GM11168 (cell line): ENCODE measurements around the gene TP53.
"Not testable (repeated sequence)": the region's sequence is repeated elsewhere in the genome, so short reads cannot be mapped to it uniquely, and the experiment has no call there.

Source experiments
- in situ Hi-C: fragments of 300-500 bp; cut with MboI; formaldehyde crosslinking; loops from one replicate; pipeline ENCODE4 v1.12.0; 2022; ENCODE audit warnings: low sequenced_read_pairs; ENCODE audit not compliant: unreplicated experiment

TP53 gene

DNA sequence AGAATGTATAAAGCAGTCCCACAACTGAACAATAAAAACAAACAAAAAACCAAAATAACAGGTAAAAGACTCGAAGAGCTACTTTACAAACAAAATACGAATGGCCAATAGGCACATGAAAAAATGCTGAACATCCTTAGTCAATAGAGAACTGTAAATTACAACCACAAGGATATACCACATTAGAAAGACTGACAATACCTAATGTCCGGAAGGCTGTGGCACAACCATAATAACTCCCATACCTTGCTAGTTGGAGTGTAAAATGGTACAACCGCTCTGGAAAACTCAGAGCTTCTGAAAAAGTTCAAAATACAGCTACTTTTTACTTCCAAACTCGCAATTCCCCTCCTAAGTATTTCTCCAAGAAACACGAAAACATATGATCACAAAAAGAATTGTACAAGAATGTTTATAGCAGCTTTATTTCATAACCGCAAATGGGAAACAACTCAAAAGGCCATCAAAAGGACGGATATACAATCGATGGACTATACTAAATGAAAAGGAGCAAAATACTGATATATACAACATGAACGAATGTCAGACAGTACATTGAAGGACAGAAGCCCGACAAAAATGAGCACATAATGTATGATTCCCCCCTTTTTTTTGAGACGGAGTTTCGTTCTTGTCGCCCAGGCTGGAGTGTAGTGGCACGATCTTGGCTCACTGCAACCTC, 2.3 kb downstream of the TP53 start:
- in situ Hi-C loops: no loop called here

- in situ Hi-C loops: no loop called here
Measured at GRCh38 chr17:7677388-7678067, 9.8 kb downstream of the TP53 start.

- in situ Hi-C loops: no loop called here
Measured at GRCh38 chr17:7676533-7676932, 10.8 kb downstream of the TP53 start.

- in situ Hi-C loops: no loop called here
Measured at GRCh38 chr17:7674934-7675333, 12.4 kb downstream of the TP53 start.

- in situ Hi-C loops: no loop called here
Measured at GRCh38 chr17:7673239-7673638, 14.1 kb downstream of the TP53 start.

DNA sequence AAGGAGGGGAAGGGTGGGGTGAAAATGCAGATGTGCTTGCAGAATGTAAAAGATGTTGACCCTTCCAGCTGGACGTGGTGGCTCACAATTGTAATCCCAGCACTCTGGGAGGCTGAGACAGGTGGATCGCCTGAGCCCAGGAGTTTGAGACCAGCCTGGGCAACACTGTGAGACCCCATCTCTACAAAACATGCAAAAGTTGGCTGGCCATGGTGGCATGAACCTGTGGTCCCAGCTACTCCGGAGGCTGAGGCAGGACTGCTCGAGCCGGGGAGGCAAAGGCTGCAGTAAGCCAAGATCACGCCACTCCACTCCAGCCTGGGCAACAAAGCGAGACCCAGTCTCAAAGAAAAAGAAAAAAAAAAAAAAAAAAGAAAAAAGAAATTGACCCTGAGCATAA, 18.8 kb downstream of the TP53 start:
- in situ Hi-C loops: no loop called here

GRCh38 chr17:7667656-7668406, 19.5 kb downstream of the TP53 start:
- in situ Hi-C loops: no loop called here

DNA sequence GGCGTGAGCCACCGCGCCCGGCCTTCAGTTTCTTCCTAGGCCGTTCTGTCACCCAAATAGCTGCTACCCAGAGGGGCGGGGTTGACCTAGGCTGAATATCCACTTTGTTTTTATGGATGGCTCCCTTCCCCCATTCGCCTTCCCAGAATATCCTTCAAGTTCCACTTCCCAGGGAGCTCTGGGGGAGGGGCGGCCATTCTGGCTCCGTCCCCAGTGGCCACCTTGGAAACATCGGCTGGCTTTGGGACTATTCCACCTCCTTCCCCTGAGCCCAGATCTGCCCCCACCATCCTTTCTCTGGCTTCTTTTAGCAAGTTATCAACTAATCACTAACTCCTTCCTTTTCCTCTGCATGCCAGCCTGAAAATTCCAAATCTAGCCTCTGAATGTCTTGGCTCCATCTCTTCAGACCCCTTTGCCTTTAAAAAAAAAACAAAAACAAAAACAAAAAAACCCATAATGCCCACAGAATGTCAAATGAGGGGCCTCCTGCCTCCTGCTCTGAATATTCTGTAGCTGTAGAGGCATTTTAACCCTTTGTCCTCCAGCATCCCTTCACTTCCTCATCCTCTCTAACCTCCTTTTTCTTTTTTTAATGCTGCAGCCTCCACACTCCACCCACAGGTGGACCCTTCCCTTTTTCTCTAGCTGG, 30.2 kb downstream of the TP53 start:
- in situ Hi-C loops: no loop called here

DNA sequence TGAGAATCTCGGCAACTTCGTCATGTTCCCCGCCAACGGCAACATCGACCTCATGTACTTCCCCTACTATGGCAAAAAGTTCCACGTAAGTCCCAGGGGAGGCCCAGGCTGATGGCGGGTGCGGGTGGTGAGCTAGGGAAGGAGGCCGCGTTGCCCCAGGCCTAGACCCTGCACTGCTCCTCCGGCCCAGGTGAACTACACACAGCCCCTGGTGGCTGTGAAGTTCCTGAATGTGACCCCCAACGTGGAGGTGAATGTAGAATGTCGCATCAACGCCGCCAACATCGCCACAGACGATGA, 31.8 kb downstream of the TP53 start:
- in situ Hi-C loops: no loop called here

DNA sequence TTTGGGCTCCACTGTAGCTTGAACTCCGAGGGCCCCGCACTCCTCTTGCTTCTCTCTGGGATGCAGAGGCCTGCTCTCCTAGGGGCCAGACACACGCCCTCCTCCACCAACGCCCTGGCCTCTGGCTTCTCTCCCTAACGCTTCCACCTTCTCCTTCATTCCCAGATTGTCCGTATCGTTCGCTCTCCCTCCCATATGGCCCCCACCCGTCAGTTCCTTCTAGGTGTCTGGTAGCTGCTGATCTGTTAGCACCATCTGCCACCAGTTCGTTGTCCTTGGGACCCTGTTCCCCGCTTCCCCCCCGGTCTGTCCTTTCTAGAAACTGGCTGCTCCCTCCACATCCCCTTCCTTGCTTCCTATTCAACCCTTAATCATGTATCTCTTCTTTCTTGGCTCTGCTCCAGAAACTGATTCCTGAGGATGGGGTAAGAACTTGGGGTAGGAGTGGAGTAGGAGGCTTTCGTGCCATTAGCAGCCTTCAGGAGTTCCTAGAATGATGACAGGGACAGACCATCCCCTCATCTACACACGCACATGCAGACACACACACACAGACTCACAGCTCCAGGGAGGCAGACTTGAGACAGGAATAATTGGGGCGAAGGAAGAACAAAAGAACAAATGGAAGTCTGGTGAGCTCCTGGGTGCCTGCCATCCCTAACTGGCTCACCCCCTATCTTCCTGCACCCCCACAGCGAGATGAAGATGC, 32.3 kb downstream of the TP53 start:
- in situ Hi-C loops: no loop called here

DNA sequence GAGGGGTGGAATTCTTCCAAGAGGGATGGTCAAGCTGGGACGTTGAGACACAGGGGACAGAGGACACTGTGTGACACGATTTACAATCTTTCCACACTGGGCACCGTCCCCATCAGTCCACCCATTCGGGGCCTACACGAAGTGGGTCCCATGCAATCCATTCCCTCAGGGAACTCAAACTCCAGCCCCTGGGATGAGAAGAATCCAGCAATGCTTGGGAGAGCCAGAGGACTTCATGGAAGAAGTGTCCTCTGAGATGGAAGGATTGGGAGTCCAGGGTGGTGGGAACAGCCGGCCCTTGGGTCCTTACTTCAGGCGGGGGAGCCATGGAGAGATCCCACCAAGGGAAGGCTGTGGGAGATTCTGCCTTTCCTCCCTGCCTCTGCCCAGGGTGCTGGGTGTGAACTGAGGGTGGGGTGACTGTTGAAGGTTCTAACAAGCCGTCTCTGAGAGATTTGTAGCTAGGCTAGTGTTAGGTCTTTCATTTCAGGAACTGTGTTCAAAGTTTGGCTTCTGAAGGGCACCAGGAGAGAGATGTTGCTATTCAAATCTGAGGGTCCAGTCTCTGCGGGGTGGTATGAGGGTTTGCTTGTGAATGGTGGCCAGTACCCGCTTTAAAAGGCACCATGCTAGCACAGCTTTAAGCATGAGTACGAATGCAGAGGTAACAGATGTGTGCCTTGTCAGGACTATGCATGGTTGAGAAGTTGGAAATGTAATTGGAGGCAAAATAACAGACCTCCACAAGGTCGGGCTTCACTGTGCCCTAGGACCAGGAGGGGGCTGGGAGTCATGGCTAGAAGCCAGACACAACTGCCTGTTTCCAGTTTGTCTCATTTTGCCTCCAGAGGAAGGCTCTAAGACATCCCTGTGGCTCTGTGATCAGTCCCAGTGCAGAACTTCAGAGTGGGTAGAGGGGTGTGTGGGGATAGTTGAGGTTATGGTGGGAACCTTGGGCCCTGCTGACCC, 34.6 kb downstream of the TP53 start:
- in situ Hi-C loops: no loop called here

DNA sequence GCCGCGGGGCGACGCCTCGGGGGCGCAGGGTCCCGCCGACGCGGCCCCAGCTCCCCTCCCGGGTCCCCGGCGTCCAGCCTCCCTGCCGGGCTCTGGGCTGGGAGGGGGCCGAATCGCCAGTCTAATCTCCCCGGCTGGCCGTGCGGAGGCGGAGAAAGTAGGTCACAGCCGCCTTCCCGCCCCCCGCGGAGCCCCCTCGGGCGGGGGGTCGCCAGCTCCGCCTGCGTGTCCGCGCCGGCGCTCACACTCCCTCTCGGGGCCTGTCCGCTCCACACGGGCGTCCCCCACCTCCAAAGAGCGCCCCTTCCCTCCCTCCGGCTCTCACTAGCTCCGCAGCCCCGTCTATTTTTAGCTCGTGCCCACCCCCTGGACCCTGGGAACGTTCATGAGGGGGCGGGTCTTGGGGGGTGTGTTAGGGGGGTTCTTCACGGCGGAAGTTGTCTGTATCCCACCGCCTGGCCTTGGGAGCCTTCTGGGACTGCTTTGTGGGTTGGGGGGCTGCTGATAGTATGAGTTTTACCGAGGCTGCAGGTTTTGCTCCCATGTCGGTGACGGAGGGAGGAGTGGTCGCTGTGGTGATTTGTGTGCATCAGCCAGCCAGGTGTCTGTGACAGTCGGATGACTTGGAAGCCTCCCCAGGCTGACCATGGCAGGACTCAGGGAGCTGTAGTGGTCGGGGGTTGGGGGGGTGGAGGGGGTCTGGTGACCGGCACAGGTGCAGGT, 35.5 kb downstream of the TP53 start:
- in situ Hi-C loops: no loop called here

DNA sequence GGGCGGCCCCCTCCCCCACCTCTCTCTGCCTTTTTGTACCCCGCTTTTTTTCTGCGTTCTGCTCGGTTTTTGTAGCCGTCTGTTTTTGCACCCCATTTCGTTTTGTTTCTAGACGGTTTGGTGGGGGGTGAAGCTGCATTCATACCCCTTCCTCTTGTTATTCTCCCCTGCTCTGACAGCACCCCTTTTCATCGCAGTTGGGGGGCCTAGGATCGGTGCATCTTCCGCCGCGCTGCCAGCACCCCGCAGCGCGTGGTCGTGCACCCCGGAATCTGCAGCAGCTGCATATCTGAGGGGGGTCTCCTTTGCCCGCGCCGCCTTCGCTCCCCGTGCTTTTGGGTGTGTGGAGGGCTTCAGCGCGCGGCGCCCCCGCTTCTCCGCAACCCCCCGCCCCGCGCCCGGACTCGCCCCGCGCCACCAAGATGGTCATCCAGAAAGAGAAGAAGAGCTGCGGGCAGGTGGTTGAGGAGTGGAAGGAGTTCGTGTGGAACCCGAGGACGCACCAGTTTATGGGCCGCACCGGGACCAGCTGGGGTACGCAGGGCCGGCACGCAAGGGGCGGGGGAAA, 36.1 kb downstream of the TP53 start:
- in situ Hi-C loops: no loop called here

GRCh38 chr17:7650509-7651096, 36.7 kb downstream of the TP53 start, which contains the start of gene ATP1B2:
Gene ATP1B2, plus strand, starts transcription at chr17:7650926. Its CDS starts 593 bp downstream, at chr17:7651519.
- in situ Hi-C loops: no loop called here

GRCh38 chr17:7647018-7647417, 40.3 kb downstream of the TP53 start:
- in situ Hi-C loops: no loop called here

DNA sequence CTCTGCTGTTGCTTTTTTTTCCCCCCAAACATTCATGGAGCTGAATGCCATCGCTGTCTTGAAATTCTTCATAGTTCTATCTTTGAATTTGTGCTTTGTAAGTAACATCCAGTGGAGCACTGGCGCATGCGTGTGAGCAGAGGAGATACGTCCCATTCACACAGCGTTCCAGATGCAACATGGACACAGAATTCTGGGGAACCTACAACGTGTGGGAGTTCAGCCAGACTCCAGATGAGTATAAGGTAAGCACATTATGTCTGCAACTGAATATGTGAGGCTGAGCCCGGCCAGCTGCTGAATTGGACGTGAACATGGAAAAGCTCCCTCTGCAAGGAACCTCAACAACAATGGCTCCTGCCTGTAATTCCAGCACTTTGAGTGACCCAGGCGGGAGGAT, 40.8 kb downstream of the TP53 start:
- in situ Hi-C loops: no loop called here

- in situ Hi-C loops: no loop called here
Measured at GRCh38 chr17:7644775-7645174, 42.5 kb downstream of the TP53 start.

GRCh38 chr17:7641635-7642034, 45.7 kb downstream of the TP53 start:
- in situ Hi-C loops: not testable (repeated sequence)
